B cell (primary cell): ENCODE data around the gene PLCB1. TPM values are rescaled to one million over a fixed set of nuclear protein-coding genes. Genes with fewer than 3 reads are reported as not detected.

ENCODE experiments used
- ATAC-seq: fragments of 200-7000 bp; cut with Tn5 transposase; one replicate; pipeline ENCODE4 v1.10.0; 2021; ENCODE audit warnings: low read depth, mild to moderate bottlenecking, moderate number of reproducible peaks, moderate library complexity
- CTCF ChIA-PET: fragments of 350-600 bp; sonication (Branson Sonifier 250); formaldehyde crosslinking; loops from one replicate; lab custom pipeline; 2021; ENCODE audit warnings: antibody characterized with exemption, inconsistent platforms; lab: Charles Lee
- POLR2A ChIA-PET: fragments of 350-600 bp; sonication (Branson Sonifier 250); formaldehyde crosslinking; loops from one replicate; lab custom pipeline; 2021; ENCODE audit warnings: antibody characterized with exemption; lab: Charles Lee
- DNase-seq: peaks from one replicate; pipeline ENCODE4 v3.0.0; 2013
- H2AFZ ChIP-seq: 2 replicates; pipeline ENCODE4 v1.6.1; 2012; ENCODE audit warnings: mild to moderate bottlenecking, low read depth, low read length; ENCODE audit not compliant: insufficient read depth, poor library complexity, severe bottlenecking
- H3K27ac ChIP-seq, 2 donors: 1 replicate in 1 of 2; 2 replicates in 1 of 2; pipeline ENCODE4 v1.5.1; 2012 to 2013; ENCODE audit warnings: low read length in 2 of 2, mild to moderate bottlenecking in 2 of 2, moderate library complexity in 1 of 2
- H3K27me3 ChIP-seq, 4 experiments: fragments of 200-600 bp in 1 of 4; sonication (generic) in 1 of 4; replicated peaks in 1 of 4; 1 replicate in 2 of 4; 2 replicates in 2 of 4; pipeline versions ENCODE4 v1.6.1 to v1.7.0; 2013 to 2016; ENCODE audit warnings: low read length in 3 of 4, mild to moderate bottlenecking in 2 of 4, mixed read lengths in 1 of 4, moderate library complexity in 1 of 4; ENCODE audit not compliant: insufficient read depth in 4 of 4, control insufficient read depth in 3 of 4; ENCODE audit errors: control extremely low read depth in 1 of 4
- H3K36me3 ChIP-seq, 2 experiments: replicated peaks in 1 of 2; 1 replicate in 1 of 2; 2 replicates in 1 of 2; pipeline versions ENCODE4 v1.6.1 to v1.7.1; 2013; ENCODE audit warnings: low read length in 1 of 2; ENCODE audit not compliant: insufficient read depth in 2 of 2, control insufficient read depth in 1 of 2; ENCODE audit errors: control extremely low read depth in 1 of 2, extremely low read depth in 1 of 2
- H3K4me1 ChIP-seq, 2 donors: fragments of 200-600 bp in 1 of 2; sonication (generic) in 1 of 2; 1 replicate in 1 of 2; 2 replicates in 1 of 2; pipeline versions ENCODE4 v1.5.1 to v1.6.1; 2013 to 2017; ENCODE audit warnings: low read length in 2 of 2; ENCODE audit not compliant: control insufficient read depth in 2 of 2, insufficient read depth in 2 of 2
- H3K4me2 ChIP-seq: replicated peaks from 2 replicates; pipeline ENCODE3; 2012; ENCODE audit warnings: mild to moderate bottlenecking, low read depth, low read length; ENCODE audit not compliant: poor library complexity, severe bottlenecking
- H3K4me3 ChIP-seq, 5 experiments: fragments of 200-600 bp in 1 of 5; sonication (generic) in 1 of 5; 1 replicate in 3 of 5; 2 replicates in 2 of 5; pipeline versions ENCODE4 v1.5.1 to v1.7.0; 2011 to 2016; ENCODE audit warnings: low read length in 4 of 5, mild to moderate bottlenecking in 4 of 5, low read depth in 2 of 5, control low read depth in 1 of 5, moderate library complexity in 1 of 5; ENCODE audit not compliant: insufficient read depth in 1 of 5; ENCODE audit errors: control extremely low read depth in 1 of 5, extremely low read depth in 1 of 5
- H3K79me2 ChIP-seq: fragments of 200-600 bp; sonication (generic); one replicate; pipeline ENCODE4 v1.6.0; 2016; ENCODE audit warnings: low read length; ENCODE audit not compliant: control insufficient read depth, insufficient read depth
- H3K9ac ChIP-seq: fragments of 200-600 bp; sonication (generic); 2 replicates; pipeline ENCODE4 v1.6.1; 2017; ENCODE audit warnings: mild to moderate bottlenecking, low read length, moderate library complexity
- H3K9me3 ChIP-seq, 3 donors: one replicate each; pipeline versions ENCODE4 v1.6.1 to v1.7.1; 2013; ENCODE audit warnings: low read length in 2 of 3; ENCODE audit not compliant: control insufficient read depth in 2 of 3, insufficient read depth in 1 of 3; ENCODE audit errors: control extremely low read depth in 1 of 3
- H4K20me1 ChIP-seq: 2 replicates; pipeline ENCODE4 v1.6.0; 2012; ENCODE audit warnings: mild to moderate bottlenecking, low read length; ENCODE audit not compliant: insufficient read depth, control insufficient read depth, poor library complexity, severe bottlenecking
- H3K27ac Mint-ChIP-seq: one replicate; pipeline ENCODE4 v1.8.0; 2021; ENCODE audit warnings: mixed read lengths
- H3K27me3 Mint-ChIP-seq: one replicate; pipeline ENCODE4 v1.8.0; 2021; ENCODE audit warnings: mixed read lengths
- H3K4me1 Mint-ChIP-seq: one replicate; pipeline ENCODE4 v1.8.0; 2021; ENCODE audit warnings: mixed read lengths
- H3K4me3 Mint-ChIP-seq: one replicate; pipeline ENCODE4 v1.8.0; 2021; ENCODE audit warnings: mixed read lengths
- H3K9me3 Mint-ChIP-seq: one replicate; pipeline ENCODE4 v1.8.0; 2022; ENCODE audit warnings: mixed read lengths; ENCODE audit not compliant: insufficient read depth
- EZH2 ChIP-seq: IDR thresholded peaks from 2 replicates; pipeline ENCODE4 v1.6.1; 2012; ENCODE audit warnings: borderline replicate concordance, low read depth, mild to moderate bottlenecking, moderate library complexity, low read length; ENCODE audit not compliant: insufficient read depth, poor library complexity, severe bottlenecking
- WGBS: methylation state at CpG from one replicate; pipeline ENCODE4 v1.1.5; 2013; ENCODE audit warnings: missing lambda C conversion rate; ENCODE audit not compliant: insufficient coverage; 5-methylcytosine and 5-hydroxymethylcytosine counted together
- intact Hi-C: fragments of 100-400 bp; cut with micrococcal nuclease; formaldehyde crosslinking; loops from one replicate; pipeline ENCODE4 v1.10.0; 2022
- polyA plus RNA-seq: library from polyadenylated mRNA; depleted of rRNA; stranded (reverse); fragments of >200 nt; gene quantifications from 2 replicates; pipeline ENCODE4 v1.2.3, GENCODE V29; 2012
- total RNA-seq, 2 donors: library from RNA; stranded (reverse); fragments of 120-200 nt in 1 of 2; gene quantifications; 1 replicate in 1 of 2; 2 replicates in 1 of 2; pipeline versions ENCODE4 v1.2.3 to v1.2.4, GENCODE V29; 2013 to 2022
- TF ChIP-seq, protein P1 (sequence below): fragments of 200-600 bp; IDR thresholded peaks from one replicate; pipeline ENCODE4 v1.8.0; 2022; ENCODE audit warnings: antibody characterized with exemption, mild to moderate bottlenecking

PLCB1 gene
- total and polyA plus RNA-seq, 2 donors (not counting 1 experiment from before 2014, with no cell fraction given): 0.18 to 0.47 TPM

DNA sequence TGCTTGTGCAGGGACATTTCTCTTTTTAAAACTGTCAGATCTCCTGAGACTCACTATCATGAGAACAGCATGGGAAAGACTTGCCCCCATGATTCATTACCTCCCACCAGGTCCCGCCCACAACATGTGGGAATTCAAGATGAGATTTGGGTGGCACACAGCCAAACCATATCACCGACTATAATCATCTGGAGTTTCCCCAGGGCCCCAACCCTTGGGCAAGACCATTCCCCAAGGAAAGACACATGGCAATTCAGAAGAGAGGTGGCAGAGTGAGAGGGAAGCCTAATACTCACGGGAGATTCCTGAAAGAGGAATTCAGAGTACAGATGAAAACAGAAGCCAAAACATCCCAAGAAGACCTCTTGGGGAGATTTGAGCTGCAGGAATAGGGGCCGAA lies 645.8 kb downstream of the PLCB1 start:
- H2AFZ ChIP-seq: no peak overlapping the region
- Mint-ChIP-seq H3K9me3 (peaks cover 2% of the 10 kb centered on the region), H3K4me3 (no peak overlapping the region), H3K27me3 (no peaks in the 10 kb centered on the region), H3K4me1 (no peaks in the 10 kb centered on the region), H3K27ac (no peak overlapping the region)
- H4K20me1 ChIP-seq: no peaks in the 10 kb centered on the region
- H3K27ac ChIP-seq: no peak overlapping the region
- intact Hi-C loops: no loop called here
- TF ChIP-seq, protein P1, sequence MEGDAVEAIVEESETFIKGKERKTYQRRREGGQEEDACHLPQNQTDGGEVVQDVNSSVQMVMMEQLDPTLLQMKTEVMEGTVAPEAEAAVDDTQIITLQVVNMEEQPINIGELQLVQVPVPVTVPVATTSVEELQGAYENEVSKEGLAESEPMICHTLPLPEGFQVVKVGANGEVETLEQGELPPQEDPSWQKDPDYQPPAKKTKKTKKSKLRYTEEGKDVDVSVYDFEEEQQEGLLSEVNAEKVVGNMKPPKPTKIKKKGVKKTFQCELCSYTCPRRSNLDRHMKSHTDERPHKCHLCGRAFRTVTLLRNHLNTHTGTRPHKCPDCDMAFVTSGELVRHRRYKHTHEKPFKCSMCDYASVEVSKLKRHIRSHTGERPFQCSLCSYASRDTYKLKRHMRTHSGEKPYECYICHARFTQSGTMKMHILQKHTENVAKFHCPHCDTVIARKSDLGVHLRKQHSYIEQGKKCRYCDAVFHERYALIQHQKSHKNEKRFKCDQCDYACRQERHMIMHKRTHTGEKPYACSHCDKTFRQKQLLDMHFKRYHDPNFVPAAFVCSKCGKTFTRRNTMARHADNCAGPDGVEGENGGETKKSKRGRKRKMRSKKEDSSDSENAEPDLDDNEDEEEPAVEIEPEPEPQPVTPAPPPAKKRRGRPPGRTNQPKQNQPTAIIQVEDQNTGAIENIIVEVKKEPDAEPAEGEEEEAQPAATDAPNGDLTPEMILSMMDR: no peak
- TF ChIP-seq EZH2: no peak
- ATAC-seq: no peak
- ChIA-PET POLR2A (no interaction called here), CTCF (no interaction called here)
- no peak overlapping the region for H3K4me2 ChIP-seq
- H3K36me3 ChIP-seq: no peaks in the 10 kb centered on the region
- DNase-seq: no peak
- WGBS: 86% methylated on average over 1 of the region's 4 CpGs
- no peaks in the 10 kb centered on the region for H3K27me3 ChIP-seq
- H3K9ac ChIP-seq: no peak overlapping the region
- H3K79me2 ChIP-seq: no peaks in the 10 kb centered on the region
- no peaks in the 10 kb centered on the region for H3K4me1 ChIP-seq
- no peaks in the 10 kb centered on the region for H3K9me3 ChIP-seq
- no peak overlapping the region for H3K4me3 ChIP-seq

- Histone ChIP-seq H3K27ac (no peak overlapping the region), H3K79me2 (no peaks in the 10 kb centered on the region), H3K36me3 (no peaks in the 10 kb centered on the region), H4K20me1 (no peaks in the 10 kb centered on the region), H3K27me3 (no peaks in the 10 kb centered on the region), H3K4me1 (no peaks in the 10 kb centered on the region), H3K9me3 (no peaks in the 10 kb centered on the region), H2AFZ (no peak overlapping the region), H3K4me2 (no peak overlapping the region), H3K9ac (no peak overlapping the region), H3K4me3 (no peak overlapping the region)
- ChIA-PET CTCF (no interaction called here), POLR2A (no interaction called here)
- DNase-seq (no peak), ATAC-seq (no peak)
- Mint-ChIP-seq H3K4me3 (no peak overlapping the region), H3K27me3 (no peaks in the 10 kb centered on the region), H3K9me3 (peaks cover 2% of the 10 kb centered on the region), H3K27ac (no peak overlapping the region), H3K4me1 (no peaks in the 10 kb centered on the region)
- TF ChIP-seq, protein P1: no peak
- TF ChIP-seq EZH2: no peak
- intact Hi-C loops: no loop called here
These were observed 646.3 kb downstream of the PLCB1 start for GRCh38 chr20:8778387-8778786.
